GM21737 (cell line): ENCODE measurements around the gene PRB4.
"Not testable (repeated sequence)": the region's sequence is repeated elsewhere in the genome, so short reads cannot be mapped to it uniquely, and the experiment has no call there.

ENCODE experiments used
- ATAC-seq: cut with Tn5 transposase; IDR thresholded peaks from one replicate; pipeline ENCODE4 v1.9.1; 2021; ENCODE audit warnings: mild to moderate bottlenecking, moderate library complexity; ENCODE audit not compliant: unreplicated experiment

The PRB4 gene

DNA sequence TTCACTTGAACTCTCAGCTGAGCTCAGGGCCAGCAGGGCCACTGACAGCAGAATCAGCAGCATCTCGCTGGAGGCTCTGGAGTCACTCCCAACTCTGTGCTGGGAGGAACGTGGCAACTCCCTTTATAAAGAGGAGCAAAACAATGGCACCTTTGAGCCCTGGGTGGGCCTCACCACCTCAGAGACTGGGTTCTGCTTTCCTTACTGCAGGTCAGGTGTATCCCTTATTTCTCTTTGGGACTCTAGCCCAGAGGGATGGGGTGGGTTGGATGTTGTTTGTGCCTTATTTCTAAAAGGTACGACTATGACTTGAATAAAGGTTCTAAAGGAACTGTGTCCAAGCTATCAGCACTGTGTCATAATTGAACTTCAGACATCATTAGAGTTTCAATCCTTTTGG lies at the start of gene PRB4:
PRB4 (minus strand) TSS at position 101 of the 400 bp plus-strand sequence; CDS start at position 63, 38 bp downstream.
- no peak for ATAC-seq

DNA sequence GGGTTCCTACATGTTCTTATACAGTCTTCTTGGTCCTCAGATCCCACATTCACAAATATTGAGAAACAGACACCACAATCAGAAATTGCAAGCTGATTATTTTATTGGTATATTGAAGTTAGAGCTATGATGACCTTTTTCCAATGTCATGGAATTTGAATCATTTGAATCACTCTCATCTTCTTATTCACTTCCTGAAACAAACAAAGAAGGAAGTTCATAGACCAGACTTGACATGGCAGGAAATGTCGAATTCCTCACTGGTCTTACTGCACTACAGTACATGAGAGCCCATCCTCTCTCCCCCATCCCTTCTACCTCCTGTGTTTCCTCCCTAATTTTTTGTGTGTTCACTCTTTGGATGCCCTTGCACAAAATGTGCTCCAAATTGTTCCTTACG lies 41.5 kb upstream of the PRB4 start:
- ATAC-seq: not testable (repeated sequence)

DNA sequence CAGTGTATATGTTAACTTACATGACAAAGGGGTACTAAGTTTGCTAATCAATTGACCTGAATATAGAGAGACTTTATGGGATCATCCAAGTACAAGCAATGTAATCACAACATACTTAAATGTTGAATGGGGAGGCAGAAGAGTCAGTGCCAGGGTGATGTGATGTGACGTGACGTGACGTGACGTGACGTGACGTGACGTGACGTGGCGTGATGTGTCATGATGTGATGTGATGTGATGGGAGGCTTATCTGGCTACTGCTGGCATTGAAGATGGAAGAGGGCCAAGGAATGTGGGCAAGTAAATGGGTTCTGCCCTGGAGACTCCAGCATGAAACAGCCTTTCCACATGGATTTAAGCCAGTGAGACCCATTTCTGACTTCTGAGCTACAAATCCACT lies 38.2 kb upstream of the PRB4 start:
- no peak for ATAC-seq

DNA sequence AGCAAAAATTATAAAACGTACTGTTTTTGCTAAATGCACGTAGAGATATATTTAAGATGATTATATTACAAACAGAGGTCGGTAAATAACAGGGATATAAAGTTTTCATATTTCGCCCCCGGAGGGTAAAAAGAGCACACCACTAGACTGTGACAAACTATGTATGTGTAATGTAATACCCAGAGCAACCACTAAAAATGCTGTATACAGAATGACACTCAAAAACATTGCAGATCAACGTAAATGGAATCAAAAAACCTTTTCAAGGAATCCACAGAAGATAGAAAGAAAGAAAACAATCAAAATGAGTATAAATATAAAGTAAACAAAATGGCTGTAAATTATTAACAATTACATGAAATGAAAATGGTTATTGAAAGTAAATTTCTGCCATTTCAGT lies 37.6 kb upstream of the PRB4 start:
- no peak for ATAC-seq

DNA sequence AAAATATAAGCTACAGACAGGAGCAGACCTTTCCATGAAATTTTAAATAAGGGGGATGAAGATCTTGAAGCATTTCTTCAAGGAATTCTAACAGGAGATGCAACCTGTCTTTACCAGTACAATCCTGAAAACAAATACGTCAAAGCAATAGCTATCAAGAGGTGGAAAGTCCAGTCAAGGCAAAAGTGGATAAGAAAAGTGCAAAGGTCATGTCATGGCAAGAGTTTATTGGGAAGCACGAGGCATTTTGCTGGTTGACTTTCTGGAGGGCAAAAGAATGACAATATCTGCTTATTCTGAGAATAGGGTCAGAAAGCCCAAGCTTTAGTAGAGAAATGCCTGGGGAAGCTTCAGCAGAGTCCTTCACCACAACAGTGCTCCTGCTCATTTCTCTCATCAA lies 34.3 kb upstream of the PRB4 start:
- ATAC-seq: no peak

DNA sequence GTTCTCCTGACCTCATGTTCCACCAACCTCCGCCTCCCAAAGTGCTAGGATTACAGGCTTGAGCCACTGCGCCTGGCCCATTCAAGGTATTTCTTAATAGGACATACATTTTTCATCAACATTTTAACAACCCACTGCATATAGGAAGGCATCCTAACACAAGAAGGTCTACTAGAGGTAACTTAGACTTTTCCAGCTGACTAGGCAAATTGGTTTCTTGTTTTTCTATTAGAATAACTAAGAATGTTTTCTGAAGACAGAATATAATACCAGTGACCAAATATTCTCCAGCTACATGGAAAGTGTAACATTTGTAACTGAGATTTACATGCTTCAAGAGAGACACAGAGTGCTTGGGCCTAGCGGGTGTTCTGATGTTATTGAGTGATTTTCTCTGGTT lies 14.2 kb upstream of the PRB4 start:
- ATAC-seq: no peak

DNA sequence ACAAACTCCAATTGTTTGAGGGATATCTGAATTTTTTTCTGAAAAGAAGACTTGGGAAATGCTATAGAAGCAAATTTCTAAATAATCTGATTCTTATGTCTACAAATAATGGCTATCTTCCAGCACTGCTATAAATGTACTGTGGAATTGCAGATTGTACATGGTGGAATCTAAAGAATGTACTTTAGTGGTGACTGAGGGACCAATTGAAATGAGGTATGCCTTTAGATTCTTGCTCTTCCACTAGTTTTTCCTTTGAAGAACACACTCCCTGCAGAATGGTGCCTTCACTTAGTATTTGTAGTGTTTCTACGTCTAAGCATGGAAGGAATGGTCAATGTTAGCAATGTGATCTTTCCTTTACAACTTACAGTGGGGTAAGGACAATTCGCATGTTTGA lies 11.7 kb upstream of the PRB4 start:
- no peak for ATAC-seq

DNA sequence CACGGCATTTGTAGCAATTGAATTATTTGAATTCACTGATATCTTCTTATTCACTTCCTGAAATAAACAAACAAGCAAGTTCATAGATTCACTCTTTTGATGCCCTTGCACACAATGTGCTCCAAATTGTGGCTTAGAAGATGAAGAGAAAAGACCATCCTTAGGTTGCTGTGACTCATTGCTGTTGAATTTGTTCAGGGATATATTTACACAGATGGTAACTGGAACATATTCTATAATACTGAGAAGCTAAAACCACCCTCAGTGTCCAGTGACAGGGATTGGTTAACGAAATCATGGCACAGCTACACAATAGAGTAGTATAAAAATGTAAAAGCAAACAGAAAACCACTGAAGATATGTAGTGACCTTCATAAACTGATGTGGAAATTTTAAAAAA lies 3.1 kb downstream of the PRB4 start:
- ATAC-seq: no peak

DNA sequence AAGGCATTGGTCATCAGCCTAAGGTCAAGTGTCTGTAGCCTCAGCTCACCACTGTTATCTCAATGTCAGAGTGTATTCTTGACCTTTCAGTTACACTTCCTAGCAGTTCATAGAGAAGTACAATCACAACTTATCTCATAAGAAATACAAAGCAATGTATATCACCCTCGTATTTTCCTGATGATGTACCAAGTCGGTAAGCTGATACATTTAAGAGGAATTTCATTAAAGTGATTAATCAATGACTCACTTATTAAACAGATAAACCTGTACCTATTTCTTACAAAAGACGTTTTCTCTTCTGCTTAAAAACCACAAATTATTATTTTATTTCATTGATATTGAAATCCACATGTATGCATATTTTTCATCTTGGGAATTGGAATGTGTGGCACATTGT lies 36.8 kb downstream of the PRB4 start:
- no peak for ATAC-seq

DNA sequence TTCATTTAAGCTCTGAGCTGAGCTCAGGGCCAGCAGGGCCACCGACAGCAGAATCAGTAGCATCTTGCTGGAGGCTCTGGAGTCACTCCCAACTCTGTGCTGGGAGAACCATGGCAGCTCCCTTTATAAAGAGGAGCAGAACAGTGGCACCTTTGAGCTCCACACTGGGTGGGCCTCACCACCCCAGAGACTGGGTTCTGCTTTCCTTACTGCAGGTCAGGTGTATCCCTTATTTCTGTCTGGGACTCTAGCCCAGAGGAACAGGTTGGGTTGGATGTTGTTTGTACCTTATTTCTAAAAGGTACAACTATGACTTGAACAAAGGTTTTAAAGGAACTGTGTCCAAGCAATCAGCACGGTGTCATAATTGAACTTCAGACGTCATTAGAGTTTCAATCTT lies 40.6 kb downstream of the PRB4 start, which contains the start of gene PRB3:
PRB3 (minus strand) TSS at position 101 of the 400 bp plus-strand sequence; CDS start at position 63, 38 bp downstream.
- no peak for ATAC-seq

DNA sequence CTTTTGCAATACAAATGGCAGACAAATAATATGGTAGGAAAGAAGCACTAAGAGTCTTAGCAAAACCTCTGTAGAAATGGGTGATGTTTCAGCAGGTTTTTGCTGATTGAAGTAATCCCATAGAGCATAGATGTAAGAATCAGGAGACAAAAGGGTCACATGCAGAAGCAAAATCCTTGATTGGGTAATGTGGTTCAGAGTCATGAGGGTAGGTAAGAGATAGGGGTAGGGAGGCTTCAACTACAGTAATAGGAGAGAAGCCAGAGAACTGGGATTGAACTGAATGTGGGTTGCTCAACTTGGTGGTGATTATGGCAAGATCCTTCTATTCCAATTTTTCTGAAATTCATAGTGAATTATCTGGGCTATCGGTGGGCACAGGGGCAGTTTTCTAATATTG lies 45.7 kb downstream of the PRB4 start:
- no peak for ATAC-seq
